Central memory CD4-positive, alpha-beta T cell (primary cell): ENCODE data around the gene DMKN.
"Not testable (repeated sequence)": the region's sequence is repeated elsewhere in the genome, so short reads cannot be mapped to it uniquely, and the experiment has no call there.

Experiments used
- DNase-seq: peaks from one replicate; pipeline ENCODE4 v3.0.0; 2022

Gene DMKN

GRCh38 chr19:35495107-35496064 lies 18.1 kb downstream of the DMKN start:
- peak; percentile 51 for DNase-seq

- DNase-seq, result no peak
These were observed 19.5 kb downstream of the DMKN start for GRCh38 chr19:35493971-35494370.

- DNase-seq, result no peak
These were observed 21.6 kb downstream of the DMKN start for GRCh38 chr19:35491836-35492360.

GRCh38 chr19:35490364-35490763 lies 23.1 kb downstream of the DMKN start, which contains the start of gene KRTDAP:
Gene KRTDAP (minus strand): TSS chr19:35490464. CDS start chr19:35490442, 22 bp downstream.
- DNase-seq, result no peak

GRCh38 chr19:35488677-35489076 lies 24.8 kb downstream of the DMKN start:
- DNase-seq, result no peak

- DNase-seq, result no peak
These were observed 25.7 kb downstream of the DMKN start for GRCh38 chr19:35487656-35488182.

GRCh38 chr19:35486268-35486708 lies 27.2 kb downstream of the DMKN start:
- DNase-seq, result no peak

- DNase-seq, result no peak
These were observed 29.0 kb downstream of the DMKN start for GRCh38 chr19:35484252-35485036.

- no peak for DNase-seq
These were observed 30.4 kb downstream of the DMKN start for GRCh38 chr19:35483089-35483488.

GRCh38 chr19:35478794-35479677 lies 34.4 kb downstream of the DMKN start:
- DNase-seq, result no peak

GRCh38 chr19:35476149-35476548 lies 37.3 kb downstream of the DMKN start:
- no peak for DNase-seq

GRCh38 chr19:35474594-35474993 lies 38.9 kb downstream of the DMKN start:
- DNase-seq, result not testable (repeated sequence)

- no peak for DNase-seq
These were observed 39.3 kb downstream of the DMKN start for GRCh38 chr19:35474104-35474503.

GRCh38 chr19:35471946-35472345 lies 41.5 kb downstream of the DMKN start:
- DNase-seq, result no peak

- DNase-seq, result not testable (repeated sequence)
These were observed 42.4 kb downstream of the DMKN start for GRCh38 chr19:35471075-35471474.

- DNase-seq, result no peak
These were observed 43.3 kb downstream of the DMKN start for GRCh38 chr19:35470128-35470527.

GRCh38 chr19:35468637-35469036 lies 44.8 kb downstream of the DMKN start:
- DNase-seq, result peak; percentile 62

GRCh38 chr19:35466259-35466658 lies 47.2 kb downstream of the DMKN start:
- no peak for DNase-seq

GRCh38 chr19:35462956-35463355 lies 50.5 kb downstream of the DMKN start:
- DNase-seq, result not testable (repeated sequence)

- peak; percentile 87 for DNase-seq
These were observed 50.9 kb downstream of the DMKN start for GRCh38 chr19:35462476-35462953.

GRCh38 chr19:35461788-35462187 lies 51.7 kb downstream of the DMKN start:
- DNase-seq, result not testable (repeated sequence)

- no peak for DNase-seq
These were observed 52.4 kb downstream of the DMKN start for GRCh38 chr19:35461060-35461459.
